HepG2 (cell line): Measurements from ENCODE around the gene EEA1. TPM values are rescaled to one million over a fixed set of nuclear protein-coding genes. Genes with fewer than 3 reads are reported as not detected.

Experiments
- ATAC-seq: fragments of 200-7000 bp; cut with Tn5 transposase; 3 replicates; pipeline ENCODE4 v1.9.1; 2020; ENCODE audit warnings: mild to moderate bottlenecking, moderate library complexity
- BruUV-seq: library from RNA; stranded (reverse); fragments of 400-500 nt; replicated peaks from 2 replicates; lab custom pipeline; 2021; lab: Mats Ljungman, UMichigan
- CTCF ChIA-PET: fragments of 300-600 bp; formaldehyde crosslinking; extraction: SDS; loops from one replicate; lab custom pipeline; 2021; ENCODE audit warnings: low total read pairs, inconsistent platforms, low intra/inter-chr PET ratio; lab: Yijun Ruan, JAX
- POLR2A ChIA-PET: fragments of 350-600 bp; sonication (Branson Sonifier 250); formaldehyde crosslinking; loops from one replicate; lab custom pipeline; 2020; ENCODE audit warnings: antibody characterized with exemption, inconsistent platforms; lab: Yijun Ruan, JAX
- DNase-seq: peaks from one replicate; pipeline ENCODE4 v3.0.0-alpha.2; 2015; ENCODE audit warnings: low spot score
- FAIRE-seq: peaks from 3 replicates; lab custom pipeline; 2011; peaks lifted over from hg19 to GRCh38; lab: Jason Lieb, UNC
- H2AFZ ChIP-seq: one replicate; pipeline ENCODE4 v1.6.1; 2011; ENCODE audit warnings: low read length, inconsistent platforms
- H3K27ac ChIP-seq: fragments of 300-600 bp; 3 replicates; pipeline ENCODE4 v1.8.0; 2011; ENCODE audit warnings: mixed run types, mild to moderate bottlenecking, mixed read lengths, low read length, inconsistent platforms; ENCODE audit not compliant: insufficient read depth; ENCODE audit errors: extremely low read length
- H3K27me3 ChIP-seq, 2 experiments: fragments of 200-600 bp in 1 of 2; 2 replicates in 1 of 2; 3 replicates in 1 of 2; pipeline versions ENCODE4 v1.6.0 to v1.8.0; 2011; ENCODE audit warnings: low read length in 2 of 2, mild to moderate bottlenecking in 2 of 2, moderate library complexity in 2 of 2, inconsistent platforms in 1 of 2; ENCODE audit not compliant: insufficient read depth in 2 of 2, control insufficient read depth in 1 of 2
- H3K36me3 ChIP-seq, 2 experiments: fragments of 200-600 bp in 1 of 2; replicated peaks in 1 of 2; 2 replicates in 1 of 2; 3 replicates in 1 of 2; pipeline versions ENCODE4 v1.5.1 to v1.8.0; 2011; ENCODE audit warnings: low read length in 2 of 2, inconsistent platforms in 1 of 2; ENCODE audit not compliant: insufficient read depth in 2 of 2, control insufficient read depth in 1 of 2
- H3K4me1 ChIP-seq: 2 replicates; pipeline ENCODE4 v1.5.1; 2012; ENCODE audit warnings: low read length, inconsistent platforms; ENCODE audit not compliant: insufficient read depth
- H3K4me2 ChIP-seq: 2 replicates; pipeline ENCODE4 v1.6.0; 2011; ENCODE audit warnings: low read depth, low read length, inconsistent platforms
- H3K4me3 ChIP-seq, 3 experiments: fragments of 200-600 bp in 1 of 3; sonication (generic), shearing (Covaris generic) in 1 of 3; replicated peaks in 1 of 3; 2 replicates each; pipeline ENCODE4 v1.5.1; 2011 to 2016; ENCODE audit warnings: low read length in 3 of 3, inconsistent platforms in 2 of 3, low read depth in 2 of 3, mild to moderate bottlenecking in 2 of 3, control low read depth in 1 of 3, mixed read lengths in 1 of 3; ENCODE audit not compliant: insufficient read depth in 1 of 3
- H3K79me2 ChIP-seq: one replicate; pipeline ENCODE4 v1.6.1; 2011; ENCODE audit warnings: low read length, inconsistent platforms; ENCODE audit not compliant: insufficient read depth
- H3K9ac ChIP-seq: 2 replicates; pipeline ENCODE4 v1.6.0; 2011; ENCODE audit warnings: mild to moderate bottlenecking, low read depth, low read length, inconsistent platforms; ENCODE audit not compliant: insufficient read depth
- H3K9me3 ChIP-seq: 2 replicates; pipeline ENCODE4 v1.5.1; 2012; ENCODE audit warnings: mild to moderate bottlenecking, low read length
- H4K20me1 ChIP-seq: 2 replicates; pipeline ENCODE4 v1.6.0; 2011; ENCODE audit warnings: inconsistent platforms, mild to moderate bottlenecking, low read length, moderate library complexity; ENCODE audit not compliant: insufficient read depth
- ARNT2 ChIP-seq: sonication (generic); formaldehyde crosslinking; IDR thresholded peaks from 2 replicates; pipeline ENCODE4 v1.8.0; 2022; ENCODE audit warnings: mild to moderate bottlenecking, low read depth, missing genetic modification reagents, moderate library complexity
- ATF7-NPFF ChIP-seq: sonication (generic); formaldehyde crosslinking; IDR thresholded peaks from 2 replicates; pipeline ENCODE4 v1.8.1; 2023; ENCODE audit warnings: mild to moderate bottlenecking, low read depth, missing genetic modification reagents, moderate library complexity
- CEBPG ChIP-seq: IDR thresholded peaks from 2 replicates; pipeline ENCODE4 v1.6.1; 2016
- ETS1 ChIP-seq: sonication (generic); formaldehyde crosslinking; IDR thresholded peaks from 2 replicates; pipeline ENCODE4 v1.4.0; 2020; ENCODE audit warnings: missing genetic modification reagents
- HHEX ChIP-seq: IDR thresholded peaks from 2 replicates; pipeline ENCODE4 v1.6.1; 2016; ENCODE audit warnings: control low read depth
- JUN ChIP-seq: sonication (generic); formaldehyde crosslinking; IDR thresholded peaks from 2 replicates; pipeline ENCODE4 v1.4.0; 2020; ENCODE audit warnings: mild to moderate bottlenecking, missing genetic modification reagents
- LBX2 ChIP-seq: sonication (generic); formaldehyde crosslinking; IDR thresholded peaks from 2 replicates; pipeline ENCODE4 v1.5.0; 2020; ENCODE audit warnings: missing genetic modification reagents, mild to moderate bottlenecking, borderline replicate concordance
- LRRFIP1 ChIP-seq: sonication (generic); formaldehyde crosslinking; conservative IDR thresholded peaks from 2 replicates; pipeline ENCODE4 v1.4.0; 2020; ENCODE audit warnings: missing genetic modification reagents
- MBD4 ChIP-seq: IDR thresholded peaks from 2 replicates; pipeline ENCODE4 v1.6.1; 2012; ENCODE audit warnings: low read length, inconsistent platforms, borderline replicate concordance
- NCOA2 ChIP-seq: sonication (generic); formaldehyde crosslinking; IDR thresholded peaks from 2 replicates; pipeline ENCODE4 v1.8.0; 2022; ENCODE audit warnings: inconsistent platforms
- POLR2A ChIP-seq, 2 experiments: IDR thresholded peaks; 2 replicates each; pipeline ENCODE4 v1.6.1; 2011; ENCODE audit warnings: low read depth in 2 of 2, low read length in 2 of 2, mild to moderate bottlenecking in 1 of 2, moderate library complexity in 1 of 2; ENCODE audit not compliant: insufficient read depth in 1 of 2
- POLR2AphosphoS5 ChIP-seq: IDR thresholded peaks from 2 replicates; pipeline ENCODE4 v1.6.1; 2012; ENCODE audit warnings: low read depth, low read length
- RBFOX2 ChIP-seq: fragments of 200-400 bp; formaldehyde crosslinking; IDR thresholded peaks from 2 replicates; pipeline ENCODE4 v1.6.1; 2017; ENCODE audit warnings: low read depth, mild to moderate bottlenecking, low read length
- STAG1 ChIP-seq: sonication (generic); formaldehyde crosslinking; IDR thresholded peaks from 2 replicates; pipeline ENCODE4 v1.4.0; 2020; ENCODE audit warnings: missing genetic modification reagents
- TEAD2 ChIP-seq: sonication (generic); formaldehyde crosslinking; IDR thresholded peaks from 2 replicates; pipeline ENCODE4 v1.9.0; 2021; ENCODE audit warnings: missing genetic modification reagents
- ZBTB21 ChIP-seq: sonication (generic); formaldehyde crosslinking; IDR thresholded peaks from 2 replicates; pipeline ENCODE4 v1.4.0; 2020; ENCODE audit warnings: missing genetic modification reagents
- ZNF121 ChIP-seq: sonication (generic); formaldehyde crosslinking; IDR thresholded peaks from 2 replicates; pipeline ENCODE4 v1.5.0; 2020; ENCODE audit warnings: mild to moderate bottlenecking, missing genetic modification reagents
- ZNF205 ChIP-seq: IDR thresholded peaks from 2 replicates; pipeline ENCODE4 v1.6.1; 2018; ENCODE audit warnings: missing biosample characterization, missing genetic modification reagents
- ZNF552 ChIP-seq: sonication (generic); formaldehyde crosslinking; IDR thresholded peaks from 2 replicates; pipeline ENCODE4 v1.9.0; 2022; ENCODE audit warnings: missing genetic modification reagents, mild to moderate bottlenecking, borderline replicate concordance
- WGBS: methylation state at CpG from one replicate; pipeline ENCODE4 v1.1.6; 2017; ENCODE audit warnings: low lambda C conversion rate; 5-methylcytosine and 5-hydroxymethylcytosine counted together
- in situ Hi-C: cut with HindIII; loops from 2 replicates; pipeline ENCODE4 v1.10.0; 2017; ENCODE audit warnings: low pct_unique_long_range_greater_than_20kb; ENCODE audit not compliant: extremely low pct_ligation_motif_present
- intact Hi-C: fragments of 100-400 bp; cut with micrococcal nuclease; formaldehyde crosslinking; loops from one replicate; pipeline ENCODE4 v1.10.0; 2022; ENCODE audit not compliant: unreplicated experiment
- polyA plus RNA-seq, 8 experiments: library from polyadenylated mRNA; depleted of rRNA in 3 of 8; stranded (reverse) in 7 of 8; unstranded in 1 of 8; fragments of >200 nt; fragmentation: Illumina TruSeq in 4 of 8; extraction: Trizol in 4 of 8; gene quantifications; 2 replicates each; pipeline versions ENCODE4 v1.2.1 to v1.2.3, GENCODE V29; 2011 to 2016; ENCODE audit warnings: low read depth in 4 of 8, missing spikeins in 1 of 8, mixed read lengths in 1 of 8; ENCODE audit not compliant: insufficient read depth in 1 of 8
- total RNA-seq, 5 experiments: library from RNA; depleted of rRNA; stranded (reverse); fragments of >200 nt; fragmentation: Illumina TruSeq; extraction: Trizol; gene quantifications; 2 replicates each; pipeline ENCODE4 v1.2.3, GENCODE V29; 2016; ENCODE audit warnings: low read depth in 1 of 5

EEA1 gene
- total and polyA plus RNA-seq, 2 of the 13 experiments (the other 11 are each of a cell fraction or from before 2014, with no cell fraction given) = 5.0 to 19.3 TPM

GRCh38 chr12:92877904-92878303, 51.2 kb downstream of the EEA1 start:
- Histone ChIP-seq H3K36me3 (peaks cover 3 to 25% of the 10 kb centered on the region in 2 experiments), H4K20me1 (no peaks in the 10 kb centered on the region), H3K9ac (no peak overlapping the region), H3K4me2 (no peak overlapping the region), H3K27me3 (no peaks in the 10 kb centered on the region), H2AFZ (no peak overlapping the region), H3K27ac (no peak overlapping the region), H3K4me1 (no peaks in the 10 kb centered on the region), H3K79me2 (peaks cover 7% of the 10 kb centered on the region), H3K9me3 (no peaks in the 10 kb centered on the region), H3K4me3 (no peak overlapping the region)
- no peak for DNase-seq
- in situ Hi-C loops = no loop called here
- no peak for FAIRE-seq
- POLR2A ChIA-PET = interaction anchor here (0.6 kb wide), 1 partner anchor 8 kb away, joined by 3 read pairs; no protein-coding TSS in a partner anchor
- WGBS = 95% methylated on average over 1 of the region's 1 CpG
- CTCF ChIA-PET = no interaction called here
- ATAC-seq = no peak
- intact Hi-C loops = no loop called here
- TF ChIP-seq ZNF121 (0 out of 2 replicates have a peak, but pooled peaks have one; percentile 15), RBFOX2 (no peak), JUN (no peak)
- no TSS peak for BruUV-seq

GRCh38 chr12:92876496-92876895, 52.6 kb downstream of the EEA1 start:
- in situ Hi-C loops = no loop called here
- Histone ChIP-seq H2AFZ (no peak overlapping the region), H3K27ac (no peak overlapping the region), H3K9me3 (no peaks in the 10 kb centered on the region), H4K20me1 (no peaks in the 10 kb centered on the region), H3K4me1 (no peaks in the 10 kb centered on the region), H3K4me2 (no peak overlapping the region), H3K36me3 (peaks cover 2 to 22% of the 10 kb centered on the region in 2 experiments), H3K4me3 (no peak overlapping the region), H3K79me2 (peaks cover 7% of the 10 kb centered on the region), H3K9ac (no peak overlapping the region), H3K27me3 (no peaks in the 10 kb centered on the region)
- ChIA-PET POLR2A (no interaction called here), CTCF (no interaction called here)
- ATAC-seq (no peak), FAIRE-seq (no peak), DNase-seq (no peak)
- intact Hi-C loops = no loop called here
- no TSS peak for BruUV-seq
- 94% methylated on average over 3 of the region's 3 CpGs for WGBS
- TF ChIP-seq ATF7-NPFF (CRISPR knock-in tag) (no peak), POLR2AphosphoS5 (no peak), TEAD2 (CRISPR knock-in tag) (no peak), CEBPG (CRISPR knock-in tag) (no peak), ZNF205 (CRISPR knock-in tag) (no peak), ETS1 (no peak), NCOA2 (no peak), HHEX (no peak), STAG1 (CRISPR knock-in tag) (no peak), ZNF552 (CRISPR knock-in tag) (no peak), LBX2 (CRISPR knock-in tag) (no peak), MBD4 (no peak), ARNT2 (CRISPR knock-in tag) (no peak), ZBTB21 (no peak), LRRFIP1 (CRISPR knock-in tag) (no peak), POLR2A (IDR thresholded peaks at IDR 0.05; ENCODE audit: insufficient read depth in 1 of 2, low read depth in 2 of 2, low read length in 2 of 2) (no peak)
